ENCODE data around the gene RUSF1. TPM values are rescaled to one million over a fixed set of nuclear protein-coding genes. Genes with fewer than 3 reads are reported as not detected.

Gene RUSF1
- polyA plus RNA-seq, 1 of the 3 experiments (the other 2 are of a cell fraction): 36.5 TPM

DNA sequence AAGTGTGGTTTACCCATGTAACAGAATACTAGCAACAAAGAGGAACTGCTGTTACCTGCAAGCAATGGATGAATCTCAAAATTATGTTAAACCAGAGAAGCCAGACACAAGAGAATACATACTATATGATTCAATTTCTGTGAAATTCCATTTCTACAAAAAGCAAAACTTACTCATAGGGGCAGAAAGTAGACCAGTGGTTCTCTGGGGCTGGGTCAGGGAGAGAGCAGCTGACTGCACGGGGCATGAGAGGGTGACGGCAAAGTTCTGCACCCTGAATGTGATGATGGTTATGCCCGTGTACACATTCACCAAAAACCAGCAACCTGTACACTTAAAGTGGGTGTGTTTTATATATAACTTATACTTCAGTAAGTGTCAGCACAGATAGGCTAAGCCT lies 68.7 kb downstream of the RUSF1 start:
- POLR2A ChIA-PET: no interaction called here
- no peaks in the 10 kb centered on the region for H3K9me2 ChIP-seq
- no peaks in the 10 kb centered on the region for H3K36me3 ChIP-seq (replicated peaks in 1 of 2; ENCODE audit: control insufficient read depth in 1 of 2, insufficient read depth in 2 of 2, low read length in 1 of 2)
- no peaks in the 10 kb centered on the region for H3K9me3 ChIP-seq
- no peak overlapping the region for H3K4me2 ChIP-seq
- no peaks in the 10 kb centered on the region for H3K27me3 ChIP-seq (ENCODE audit: insufficient read depth)
- WGBS (ENCODE audit: low lambda C conversion rate): 88% methylated on average over 3 of the region's 3 CpGs
- no peak for TF ChIP-seq RCOR1 (IDR thresholded peaks at IDR 0.05; ENCODE audit: low read length)
- TF ChIP-seq, protein P1, sequence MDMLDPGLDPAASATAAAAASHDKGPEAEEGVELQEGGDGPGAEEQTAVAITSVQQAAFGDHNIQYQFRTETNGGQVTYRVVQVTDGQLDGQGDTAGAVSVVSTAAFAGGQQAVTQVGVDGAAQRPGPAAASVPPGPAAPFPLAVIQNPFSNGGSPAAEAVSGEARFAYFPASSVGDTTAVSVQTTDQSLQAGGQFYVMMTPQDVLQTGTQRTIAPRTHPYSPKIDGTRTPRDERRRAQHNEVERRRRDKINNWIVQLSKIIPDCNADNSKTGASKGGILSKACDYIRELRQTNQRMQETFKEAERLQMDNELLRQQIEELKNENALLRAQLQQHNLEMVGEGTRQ (IDR thresholded peaks at IDR 0.05; ENCODE audit: borderline replicate concordance, low read depth, low read length): no peak
- no peak for TF ChIP-seq SMC3 (IDR thresholded peaks at IDR 0.05; ENCODE audit: low read depth, low read length)
- TF ChIP-seq TCF12 (IDR thresholded peaks at IDR 0.05): no peak
- no peak for TF ChIP-seq YY1 (IDR thresholded peaks at IDR 0.05; ENCODE audit: low read depth)
- TF ChIP-seq FOXJ3 (CRISPR knock-in tag; IDR thresholded peaks at IDR 0.05): no peak
- no peak for TF ChIP-seq JUND (IDR thresholded peaks at IDR 0.05)
- TF ChIP-seq, protein P2, sequence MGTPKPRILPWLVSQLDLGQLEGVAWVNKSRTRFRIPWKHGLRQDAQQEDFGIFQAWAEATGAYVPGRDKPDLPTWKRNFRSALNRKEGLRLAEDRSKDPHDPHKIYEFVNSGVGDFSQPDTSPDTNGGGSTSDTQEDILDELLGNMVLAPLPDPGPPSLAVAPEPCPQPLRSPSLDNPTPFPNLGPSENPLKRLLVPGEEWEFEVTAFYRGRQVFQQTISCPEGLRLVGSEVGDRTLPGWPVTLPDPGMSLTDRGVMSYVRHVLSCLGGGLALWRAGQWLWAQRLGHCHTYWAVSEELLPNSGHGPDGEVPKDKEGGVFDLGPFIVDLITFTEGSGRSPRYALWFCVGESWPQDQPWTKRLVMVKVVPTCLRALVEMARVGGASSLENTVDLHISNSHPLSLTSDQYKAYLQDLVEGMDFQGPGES (IDR thresholded peaks at IDR 0.05; ENCODE audit: low read depth, low read length): no peak
- no peak for TF ChIP-seq POLR2AphosphoS5 (IDR thresholded peaks at IDR 0.05; ENCODE audit: low read depth, low read length)
- TF ChIP-seq, protein P3, sequence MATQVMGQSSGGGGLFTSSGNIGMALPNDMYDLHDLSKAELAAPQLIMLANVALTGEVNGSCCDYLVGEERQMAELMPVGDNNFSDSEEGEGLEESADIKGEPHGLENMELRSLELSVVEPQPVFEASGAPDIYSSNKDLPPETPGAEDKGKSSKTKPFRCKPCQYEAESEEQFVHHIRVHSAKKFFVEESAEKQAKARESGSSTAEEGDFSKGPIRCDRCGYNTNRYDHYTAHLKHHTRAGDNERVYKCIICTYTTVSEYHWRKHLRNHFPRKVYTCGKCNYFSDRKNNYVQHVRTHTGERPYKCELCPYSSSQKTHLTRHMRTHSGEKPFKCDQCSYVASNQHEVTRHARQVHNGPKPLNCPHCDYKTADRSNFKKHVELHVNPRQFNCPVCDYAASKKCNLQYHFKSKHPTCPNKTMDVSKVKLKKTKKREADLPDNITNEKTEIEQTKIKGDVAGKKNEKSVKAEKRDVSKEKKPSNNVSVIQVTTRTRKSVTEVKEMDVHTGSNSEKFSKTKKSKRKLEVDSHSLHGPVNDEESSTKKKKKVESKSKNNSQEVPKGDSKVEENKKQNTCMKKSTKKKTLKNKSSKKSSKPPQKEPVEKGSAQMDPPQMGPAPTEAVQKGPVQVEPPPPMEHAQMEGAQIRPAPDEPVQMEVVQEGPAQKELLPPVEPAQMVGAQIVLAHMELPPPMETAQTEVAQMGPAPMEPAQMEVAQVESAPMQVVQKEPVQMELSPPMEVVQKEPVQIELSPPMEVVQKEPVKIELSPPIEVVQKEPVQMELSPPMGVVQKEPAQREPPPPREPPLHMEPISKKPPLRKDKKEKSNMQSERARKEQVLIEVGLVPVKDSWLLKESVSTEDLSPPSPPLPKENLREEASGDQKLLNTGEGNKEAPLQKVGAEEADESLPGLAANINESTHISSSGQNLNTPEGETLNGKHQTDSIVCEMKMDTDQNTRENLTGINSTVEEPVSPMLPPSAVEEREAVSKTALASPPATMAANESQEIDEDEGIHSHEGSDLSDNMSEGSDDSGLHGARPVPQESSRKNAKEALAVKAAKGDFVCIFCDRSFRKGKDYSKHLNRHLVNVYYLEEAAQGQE (IDR thresholded peaks at IDR 0.05; ENCODE audit: low read depth, low read length): no peak
- TF ChIP-seq RXRA (IDR thresholded peaks at IDR 0.05; ENCODE audit: borderline replicate concordance, low read depth): no peak
- peaks cover 0 to 5% of the 10 kb centered on the region in 2 experiments; a peak in 1 of 4 replicates for H3K4me1 ChIP-seq (ENCODE audit: control insufficient read depth in 1 of 2, insufficient read depth in 2 of 2, low read depth in 1 of 2, low read length in 1 of 2)
- H3K9ac ChIP-seq: no peak overlapping the region
- peaks cover 24% of the 10 kb centered on the region for H3F3A ChIP-seq (replicated peaks; ENCODE audit: insufficient read depth)
- H2AFZ ChIP-seq (ENCODE audit: low read depth): no peak overlapping the region
- H3K4me3 ChIP-seq (ENCODE audit: low read depth in 2 of 2, low read length in 1 of 2): no peak overlapping the region
- no peak overlapping the region for H3K27ac ChIP-seq (ENCODE audit: low read depth in 2 of 2, low read length in 1 of 2)
- H3K79me2 ChIP-seq (ENCODE audit: insufficient read depth): no peaks in the 10 kb centered on the region
- H4K20me1 ChIP-seq (ENCODE audit: insufficient read depth): no peaks in the 10 kb centered on the region
- CTCF ChIA-PET: interaction anchor here (1.2 to 3.9 kb wide), 4 partner anchors 10 to 297 kb away, joined by 3 to 33 read pairs (median 8); partner anchors contain the start of gene COX6A2
- no peak for DNase-seq

Other genes starting within 250 kb of the RUSF1 start
- under 0.01 and 0.02 TPM in 2 replicates for gene ITGAM, start 248.4 kb downstream of the RUSF1 start, polyA plus RNA-seq (2012; rRNA removed)
- 0.44 and 0.66 TPM in 2 replicates for gene ITGAX, start 153.2 kb downstream of the RUSF1 start, polyA plus RNA-seq (2012; rRNA removed)
- not detected in 2 replicates for gene ITGAD, start 115.1 kb downstream of the RUSF1 start, polyA plus RNA-seq (2012; rRNA removed)
- gene COX6A2, start 80.0 kb downstream of the RUSF1 start, polyA plus RNA-seq (2012; rRNA removed): not detected in 2 replicates
- 0.45 and 0.61 TPM in 2 replicates for gene ZNF843, start 65.6 kb downstream of the RUSF1 start, polyA plus RNA-seq (2012; rRNA removed)
- gene ARMC5, start 48.9 kb downstream of the RUSF1 start, polyA plus RNA-seq (2012; rRNA removed): 7.0 and 8.9 TPM in 2 replicates
- gene TGFB1I1, start 36.2 kb downstream of the RUSF1 start, polyA plus RNA-seq (2012; rRNA removed): 29.7 and 30.4 TPM in 2 replicates
- 0.31 and 0.58 TPM in 2 replicates for gene SLC5A2, start 25.3 kb downstream of the RUSF1 start, polyA plus RNA-seq (2012; rRNA removed)
- gene AHSP, start 19.5 kb upstream of the RUSF1 start, polyA plus RNA-seq (2012; rRNA removed): not detected in 2 replicates